Sigmoid colon (tissue), 7 donors: Measurements from ENCODE around the gene KCNJ14. TPM values are rescaled to one million over a fixed set of nuclear protein-coding genes. Genes with fewer than 3 reads are reported as not detected.

Source experiments
- DNase-seq: peaks from one replicate; pipeline ENCODE4 v3.0.0-alpha.2; 2019
- H3K27ac ChIP-seq, 4 donors: fragments of 200-600 bp; sonication (generic); one replicate each; pipeline ENCODE4 v1.5.1; 2016 to 2019; ENCODE audit warnings: mild to moderate bottlenecking in 1 of 4
- H3K27me3 ChIP-seq, 3 donors: fragments of 200-600 bp; sonication (generic); one replicate each; pipeline ENCODE4 v1.5.1; 2019; ENCODE audit warnings: mild to moderate bottlenecking in 1 of 3
- H3K36me3 ChIP-seq, 4 donors: fragments of 200-600 bp; sonication (generic); one replicate each; pipeline ENCODE4 v1.5.1; 2016 to 2019
- H3K4me1 ChIP-seq, 4 donors: fragments of 200-600 bp; sonication (generic); one replicate each; pipeline ENCODE4 v1.5.1; 2017 to 2019
- H3K4me3 ChIP-seq, 4 donors: fragments of 200-600 bp; sonication (generic); one replicate each; pipeline ENCODE4 v1.5.1; 2017 to 2019; ENCODE audit warnings: mild to moderate bottlenecking in 2 of 4, moderate library complexity in 1 of 4
- H3K9me3 ChIP-seq, 4 donors: fragments of 200-600 bp in 3 of 4; sonication (generic) in 3 of 4; one replicate each; pipeline versions ENCODE4 v1.5.1 to v1.6.1; 2013 to 2019
- CTCF ChIP-seq, 4 experiments: fragments of 450-650 bp in 3 of 4; fragments of 200-600 bp in 1 of 4; IDR thresholded peaks; one replicate each; pipeline ENCODE4 v1.5.1; 2016 to 2019; ENCODE audit warnings: antibody characterized with exemption in 4 of 4, mild to moderate bottlenecking in 3 of 4, moderate library complexity in 2 of 4
- EP300 ChIP-seq, 4 donors: sonication (generic); formaldehyde crosslinking; IDR thresholded peaks; one replicate each; pipeline ENCODE4 v1.6.1; 2017; ENCODE audit warnings: antibody characterized with exemption in 4 of 4
- POLR2A ChIP-seq, 2 donors: fragments of 450-650 bp; IDR thresholded peaks; one replicate each; pipeline ENCODE4 v1.6.1; 2016; ENCODE audit warnings: antibody characterized with exemption in 2 of 2, mild to moderate bottlenecking in 2 of 2, moderate library complexity in 2 of 2
- POLR2AphosphoS5 ChIP-seq, 4 donors: sonication (generic); formaldehyde crosslinking; IDR thresholded peaks; one replicate each; pipeline ENCODE4 v1.6.1; 2017; ENCODE audit warnings: antibody characterized with exemption in 4 of 4
- WGBS, 2 donors: extraction: QIAGEN DNeasy Blood & Tissue Kit; methylation state at CpG; one replicate each; pipeline ENCODE4 v1.1.7; 2013; 5-methylcytosine and 5-hydroxymethylcytosine counted together
- intact Hi-C: fragments of 100-400 bp; cut with DNase I; formaldehyde crosslinking; loops from one replicate; pipeline ENCODE4 v1.15.1; 2023
- polyA plus RNA-seq, 3 donors: library from polyadenylated mRNA; stranded (reverse); fragments of 200-250 nt; gene quantifications; one replicate each; pipeline ENCODE4 v1.2.3, GENCODE V29; 2013
- total RNA-seq, 4 donors: library from RNA; depleted of rRNA; stranded (reverse); fragments of >200 nt; gene quantifications; one replicate each; pipeline ENCODE4 v1.1.0, GENCODE V29; 2016
- donor health status: healthy with polysubstance abuse.
- donor health status: Bipolar disorder and iron deficiency.
- donor health status: healthy.

The KCNJ14 gene
- total and polyA plus RNA-seq, 7 donors = under 0.01 to 1.4 (median 0.44) TPM; not detected in 1

- H3K27ac ChIP-seq = no peak overlapping the region
- H3K27me3 ChIP-seq = peaks cover 23 to 64% (median 27%) of the 10 kb centered on the region in 3 donors
- 30 to 38% methylated on average over 94 of the region's 94 CpGs for WGBS, 2 donors
- H3K4me3 ChIP-seq = no peak overlapping the region
- DNase-seq = no peak
- no peaks in the 10 kb centered on the region for H3K9me3 ChIP-seq
- intact Hi-C loops = loop anchor here (5.0 kb wide), 1 partner anchor 40 kb away; no protein-coding TSS in a partner anchor
- peaks cover 0 to 4% (median 1%) of the 10 kb centered on the region in 4 donors for H3K36me3 ChIP-seq
- no peak for TF ChIP-seq CTCF (IDR thresholded peaks at IDR 0.05)
- TF ChIP-seq POLR2AphosphoS5 (IDR thresholded peaks at IDR 0.05) = no peak
- no peak for TF ChIP-seq POLR2A (IDR thresholded peaks at IDR 0.05)
- no peak for TF ChIP-seq EP300 (IDR thresholded peaks at IDR 0.05)
- peaks cover 0 to 31% (median 29%) of the 10 kb centered on the region in 4 donors for H3K4me1 ChIP-seq
Observed at GRCh38 chr19:48442116-48443035, 13.0 kb upstream of the KCNJ14 start.

GRCh38 chr19:48443256-48443655 lies 12.1 kb upstream of the KCNJ14 start:
- Histone ChIP-seq H3K4me1 (peaks cover 0 to 34% (median 30%) of the 10 kb centered on the region in 4 donors), H3K27me3 (peaks cover 23 to 62% (median 27%) of the 10 kb centered on the region in 3 donors), H3K36me3 (peaks cover 0 to 13% (median 2%) of the 10 kb centered on the region in 4 donors), H3K27ac (no peak overlapping the region), H3K9me3 (no peaks in the 10 kb centered on the region), H3K4me3 (peak overlapping the region in 3 of 4 donors; percentile 12 to 98 (median 33))
- no peak for TF ChIP-seq CTCF (IDR thresholded peaks at IDR 0.05)
- TF ChIP-seq POLR2A (IDR thresholded peaks at IDR 0.05) = no peak
- no peak for TF ChIP-seq POLR2AphosphoS5 (IDR thresholded peaks at IDR 0.05)
- TF ChIP-seq EP300 (IDR thresholded peaks at IDR 0.05) = no peak
- 1 to 4% methylated on average over 60 of the region's 60 CpGs for WGBS, 2 donors
- intact Hi-C loops = loop anchor here (5.0 kb wide), 1 partner anchor 41 kb away; no protein-coding TSS in a partner anchor
- DNase-seq = no peak

GRCh38 chr19:48443731-48444128 lies 11.6 kb upstream of the KCNJ14 start:
- Histone ChIP-seq H3K4me3 (peak overlapping the region in 3 of 4 donors; percentile 12 to 98 (median 16)), H3K4me1 (peaks cover 0 to 34% (median 30%) of the 10 kb centered on the region in 4 donors), H3K36me3 (peaks cover 0 to 18% (median 2%) of the 10 kb centered on the region in 4 donors), H3K27ac (no peak overlapping the region), H3K9me3 (no peaks in the 10 kb centered on the region), H3K27me3 (peaks cover 23 to 58% (median 27%) of the 10 kb centered on the region in 3 donors)
- 7 to 11% methylated on average over 45 of the region's 45 CpGs for WGBS, 2 donors
- intact Hi-C loops = loop anchor here (2.0 to 5.0 kb wide), 2 partner anchors 25 to 41 kb away; partner anchors contain the start of gene CYTH2
- TF ChIP-seq EP300 (IDR thresholded peaks at IDR 0.05) (no peak), POLR2A (IDR thresholded peaks at IDR 0.05) (no peak), CTCF (IDR thresholded peaks at IDR 0.05) (no peak), POLR2AphosphoS5 (IDR thresholded peaks at IDR 0.05) (no peak)
- no peak for DNase-seq

GRCh38 chr19:48444129-48444935 lies 11.0 kb upstream of the KCNJ14 start:
- TF ChIP-seq POLR2AphosphoS5 (IDR thresholded peaks at IDR 0.05) (no peak), POLR2A (IDR thresholded peaks at IDR 0.05) (no peak), EP300 (IDR thresholded peaks at IDR 0.05) (no peak), CTCF (IDR thresholded peaks at IDR 0.05) (no peak)
- peak overlapping the region in 3 of 4 donors; percentile 12 to 98 (median 90) for H3K4me3 ChIP-seq
- intact Hi-C loops = loop anchor here (2.0 to 5.0 kb wide), 2 partner anchors 24 to 42 kb away; partner anchors contain the start of gene CYTH2
- no peaks in the 10 kb centered on the region for H3K9me3 ChIP-seq
- peaks cover 0 to 34% (median 30%) of the 10 kb centered on the region in 4 donors for H3K4me1 ChIP-seq
- 18 to 22% methylated on average over 38 of the region's 38 CpGs for WGBS, 2 donors
- peaks cover 0 to 24% (median 3%) of the 10 kb centered on the region in 4 donors for H3K36me3 ChIP-seq
- H3K27me3 ChIP-seq = peaks cover 23 to 52% (median 27%) of the 10 kb centered on the region in 3 donors
- DNase-seq = no peak
- H3K27ac ChIP-seq = peak overlapping the region in 1 of 4 donors; percentile 86
